GM12892 (cell line): ENCODE data around the gene TNFSF13B.

Experiments
- POLR2A ChIP-seq: IDR thresholded peaks from 2 replicates; pipeline ENCODE4 v1.6.1; 2011; ENCODE audit warnings: low read depth, low read length, control low read depth
- POLR2AphosphoS5 ChIP-seq: IDR thresholded peaks from 2 replicates; pipeline ENCODE4 v1.6.1; 2011; ENCODE audit warnings: low read depth, low read length, control low read depth
- TAF1 ChIP-seq: IDR thresholded peaks from 2 replicates; pipeline ENCODE4 v1.6.1; 2011; ENCODE audit warnings: low read depth, mild to moderate bottlenecking, control low read depth, low read length, borderline replicate concordance

GRCh38 chr13:108305655-108306054 is 36.1 kb downstream of the TNFSF13B start:
- TF ChIP-seq POLR2AphosphoS5 (no peak), TAF1 (no peak), POLR2A (no peak)
